Measurements from ENCODE around the gene RAPGEF6.
A peak's percentile ranks its signal among the peaks of the same experiment; 100 is the strongest.
"Not testable (repeated sequence)": the region's sequence is repeated elsewhere in the genome, so short reads cannot be mapped to it uniquely, and the experiment has no call there.

The RAPGEF6 gene

DNA sequence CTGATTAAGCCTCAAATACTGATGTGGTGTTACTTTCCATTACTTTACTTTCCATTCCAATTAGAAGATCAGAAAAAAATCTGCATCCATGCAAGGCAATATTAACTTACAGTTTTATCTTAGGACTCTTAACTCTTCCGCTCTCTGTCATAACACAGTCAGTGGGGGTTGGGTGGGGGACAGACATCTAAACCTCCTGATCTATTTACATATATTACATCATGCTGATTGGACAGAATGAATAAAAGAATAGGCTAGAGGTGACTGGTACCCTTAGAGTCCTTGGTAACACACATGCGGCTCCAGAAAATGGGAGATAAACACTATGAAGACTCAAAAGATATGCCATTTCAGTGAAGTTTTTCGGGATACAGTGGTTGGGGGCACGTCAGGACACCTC is 27.6 kb downstream of the RAPGEF6 start:
- DNase-seq (ENCODE audit: low read depth) = no peak
- no peak overlapping the region for H3K4me3 ChIP-seq (ENCODE audit: low read depth, low read length)
- TF ChIP-seq, protein P1, sequence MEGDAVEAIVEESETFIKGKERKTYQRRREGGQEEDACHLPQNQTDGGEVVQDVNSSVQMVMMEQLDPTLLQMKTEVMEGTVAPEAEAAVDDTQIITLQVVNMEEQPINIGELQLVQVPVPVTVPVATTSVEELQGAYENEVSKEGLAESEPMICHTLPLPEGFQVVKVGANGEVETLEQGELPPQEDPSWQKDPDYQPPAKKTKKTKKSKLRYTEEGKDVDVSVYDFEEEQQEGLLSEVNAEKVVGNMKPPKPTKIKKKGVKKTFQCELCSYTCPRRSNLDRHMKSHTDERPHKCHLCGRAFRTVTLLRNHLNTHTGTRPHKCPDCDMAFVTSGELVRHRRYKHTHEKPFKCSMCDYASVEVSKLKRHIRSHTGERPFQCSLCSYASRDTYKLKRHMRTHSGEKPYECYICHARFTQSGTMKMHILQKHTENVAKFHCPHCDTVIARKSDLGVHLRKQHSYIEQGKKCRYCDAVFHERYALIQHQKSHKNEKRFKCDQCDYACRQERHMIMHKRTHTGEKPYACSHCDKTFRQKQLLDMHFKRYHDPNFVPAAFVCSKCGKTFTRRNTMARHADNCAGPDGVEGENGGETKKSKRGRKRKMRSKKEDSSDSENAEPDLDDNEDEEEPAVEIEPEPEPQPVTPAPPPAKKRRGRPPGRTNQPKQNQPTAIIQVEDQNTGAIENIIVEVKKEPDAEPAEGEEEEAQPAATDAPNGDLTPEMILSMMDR (IDR thresholded peaks at IDR 0.05; ENCODE audit: control insufficient read depth, extremely low read depth, insufficient read depth) = no peak

DNA sequence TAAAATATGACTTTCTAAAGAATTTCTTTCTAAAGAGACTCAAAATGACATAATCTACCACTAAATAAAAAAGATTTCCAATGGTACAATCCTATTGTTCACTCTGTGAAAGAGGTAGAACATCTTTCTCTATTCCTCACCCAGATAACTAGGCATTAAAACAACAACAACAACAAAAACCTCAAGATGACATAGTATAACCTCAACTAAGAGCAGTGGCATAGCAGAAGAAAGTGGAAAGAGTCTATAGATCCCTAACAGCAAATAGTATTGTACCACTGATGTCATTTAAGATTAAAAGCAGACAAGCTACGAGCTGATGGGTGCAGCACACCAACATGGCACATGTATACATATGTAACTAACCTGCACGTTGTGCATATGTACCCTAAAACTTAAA is 29.9 kb downstream of the RAPGEF6 start:
- no peak overlapping the region for H3K4me3 ChIP-seq (ENCODE audit: low read depth, low read length)
- no peak for DNase-seq (ENCODE audit: low read depth)
- TF ChIP-seq, protein P1 (IDR thresholded peaks at IDR 0.05; ENCODE audit: control insufficient read depth, extremely low read depth, insufficient read depth) = no peak

DNA sequence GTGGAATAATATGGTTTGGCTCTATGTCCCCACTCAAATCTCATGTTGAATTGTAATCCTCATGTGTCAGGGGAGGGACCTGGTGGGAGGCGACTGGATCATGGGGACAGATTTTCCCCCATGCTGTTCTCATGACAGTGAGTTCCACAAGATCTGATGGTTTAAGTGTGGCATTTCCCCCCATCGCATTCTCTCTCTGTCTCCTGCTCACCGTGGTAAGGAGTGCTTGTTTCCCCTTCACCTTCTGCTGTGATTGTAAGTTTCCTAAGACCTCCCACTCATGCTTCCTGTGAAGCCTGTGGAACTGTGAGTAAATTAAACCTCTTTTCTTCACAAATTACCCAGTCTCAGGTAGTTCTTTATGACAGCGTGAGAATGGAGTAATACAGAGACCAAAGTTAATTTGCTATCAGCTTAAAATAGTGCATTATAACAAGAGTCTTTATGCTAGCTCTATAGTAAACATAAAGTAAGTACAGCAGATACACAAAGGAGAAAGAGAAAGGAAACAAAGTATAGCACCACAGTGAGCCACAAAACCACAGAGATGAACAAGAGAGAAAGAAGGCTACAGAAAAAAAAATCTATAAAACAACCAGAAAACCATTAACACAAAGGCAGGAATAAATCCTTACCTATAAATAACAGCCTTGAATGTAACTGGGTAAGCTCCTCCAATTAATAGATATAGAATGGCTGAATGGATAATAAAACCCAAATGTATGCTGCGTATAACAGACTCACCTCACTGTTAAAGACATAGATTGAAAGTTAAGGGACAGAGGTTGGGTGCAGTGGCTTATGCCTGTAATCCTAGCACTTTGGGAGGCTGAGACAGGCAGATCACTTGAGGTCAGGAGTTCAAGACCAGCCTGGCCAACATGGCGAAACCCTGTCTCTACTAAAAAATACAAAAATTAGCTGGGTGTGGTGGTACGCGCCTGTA is 39.7 kb downstream of the RAPGEF6 start:
- DNase-seq (ENCODE audit: low read depth) = no peak
- TF ChIP-seq, protein P1 (IDR thresholded peaks at IDR 0.05; ENCODE audit: control insufficient read depth, extremely low read depth, insufficient read depth) = no peak
- no peak overlapping the region for H3K4me3 ChIP-seq (ENCODE audit: low read depth, low read length)

DNA sequence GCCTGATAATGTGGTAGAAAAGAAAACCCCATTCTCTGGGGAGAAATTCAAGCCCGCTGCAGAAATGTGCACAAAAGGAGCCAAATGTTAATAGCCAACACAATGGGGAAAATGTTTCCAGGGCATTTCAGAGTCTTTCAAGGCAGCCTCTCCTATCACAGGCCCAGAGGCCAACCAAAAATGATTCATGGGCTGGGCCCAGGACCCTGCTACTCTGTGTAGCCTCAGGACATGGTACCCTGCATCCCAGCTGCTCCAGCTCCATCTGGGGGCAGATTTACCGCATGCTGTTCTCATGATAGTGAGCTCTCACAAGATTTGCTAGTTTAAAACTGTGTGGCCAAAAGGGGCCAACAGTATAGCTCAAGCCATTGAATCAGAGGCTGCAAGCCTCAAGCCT is 41.1 kb downstream of the RAPGEF6 start:
- no peak for DNase-seq (ENCODE audit: low read depth)
- H3K4me3 ChIP-seq (ENCODE audit: low read depth, low read length) = no peak overlapping the region
- TF ChIP-seq, protein P1 (IDR thresholded peaks at IDR 0.05; ENCODE audit: control insufficient read depth, extremely low read depth, insufficient read depth) = no peak

DNA sequence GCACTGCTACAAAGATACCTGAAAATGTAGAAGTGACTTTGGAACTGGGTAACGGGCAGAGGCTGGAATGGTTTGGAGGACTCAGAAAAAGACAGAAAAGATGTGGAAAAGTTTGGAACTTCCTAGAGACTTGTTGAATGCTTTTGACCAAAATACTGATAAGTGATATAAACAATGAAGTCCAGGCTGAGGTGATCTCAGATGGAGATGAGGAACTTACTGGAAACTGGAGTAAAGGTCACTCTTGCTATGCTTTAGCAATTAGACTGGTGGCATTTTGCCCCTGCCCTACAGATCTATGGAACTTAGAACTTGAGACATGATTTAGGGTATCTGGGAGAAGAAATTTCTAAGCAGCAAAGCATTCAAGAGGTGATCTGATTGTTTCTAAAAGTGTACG is 41.6 kb downstream of the RAPGEF6 start:
- not testable (repeated sequence) for DNase-seq (ENCODE audit: low read depth); H3K4me3 ChIP-seq (ENCODE audit: low read depth, low read length)

DNA sequence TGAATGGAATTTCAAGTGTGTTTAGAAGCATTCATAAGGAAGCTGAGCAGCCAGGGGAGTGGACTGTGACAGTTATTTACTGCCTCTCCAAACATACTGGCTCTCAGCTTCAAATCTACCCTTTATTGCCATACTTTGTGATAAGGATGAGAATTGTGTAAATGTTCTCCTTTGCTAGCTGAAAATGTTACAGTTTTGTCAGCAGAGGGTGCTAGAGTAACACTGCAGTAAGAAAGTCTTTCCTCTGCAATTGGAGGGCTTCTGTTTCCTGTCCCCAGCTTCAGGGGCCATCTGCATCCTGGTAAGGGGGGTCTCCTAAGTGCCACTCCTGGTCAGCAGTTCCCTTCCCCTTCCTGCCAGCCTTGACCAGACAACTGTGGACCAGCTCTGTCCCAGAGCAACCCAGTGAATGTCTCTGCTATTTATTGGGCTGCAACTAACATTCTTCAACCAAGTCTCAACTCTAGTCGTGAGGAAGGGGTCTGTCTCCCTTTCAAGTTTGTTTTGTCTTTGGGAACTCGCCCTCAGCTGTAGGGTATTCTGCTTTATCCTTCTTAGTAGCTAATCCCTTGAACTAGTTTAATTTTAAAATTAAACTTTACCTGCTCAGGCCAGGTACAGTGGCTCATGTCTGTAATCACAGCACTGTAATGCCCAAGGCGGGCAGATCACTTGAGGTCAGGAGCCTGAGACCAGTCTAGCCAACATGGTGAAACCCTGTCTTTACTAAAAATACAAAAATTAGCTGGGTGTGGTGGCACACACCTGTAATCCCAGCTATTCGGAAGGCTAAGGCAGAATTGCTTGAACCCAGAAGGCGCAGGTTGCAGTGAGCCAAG is 45.3 kb downstream of the RAPGEF6 start:
- TF ChIP-seq, protein P1 (IDR thresholded peaks at IDR 0.05; ENCODE audit: control insufficient read depth, extremely low read depth, insufficient read depth) = peak; percentile 85
- DNase-seq (ENCODE audit: low read depth) = peak; percentile 17

DNA sequence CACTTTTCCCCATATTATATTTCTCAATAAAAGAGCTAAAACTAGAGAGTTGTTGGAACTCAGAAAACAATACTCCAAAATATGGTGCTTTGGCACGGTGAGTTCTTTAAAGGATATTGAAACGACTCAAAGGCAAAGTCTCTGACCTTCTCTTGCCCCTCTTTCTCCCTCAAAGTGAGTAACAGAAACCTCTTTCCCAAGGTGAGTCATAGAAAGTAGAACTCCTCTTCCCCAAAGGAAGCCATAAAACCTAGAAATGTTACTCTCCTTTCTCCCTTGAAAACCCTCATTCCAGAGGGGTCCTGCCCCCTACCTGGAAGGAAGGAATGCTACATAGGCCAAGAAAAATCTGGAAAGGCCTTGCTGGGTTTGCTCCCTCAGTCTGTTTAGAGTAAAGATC is 47.5 kb downstream of the RAPGEF6 start:
- no peak overlapping the region for H3K4me3 ChIP-seq (ENCODE audit: low read depth, low read length)
- DNase-seq (ENCODE audit: low read depth) = no peak
- TF ChIP-seq, protein P1 (IDR thresholded peaks at IDR 0.05; ENCODE audit: control insufficient read depth, extremely low read depth, insufficient read depth) = no peak

More for the DNA sequence above, 45.3 kb downstream of the RAPGEF6 start:
- H3K4me3 ChIP-seq (ENCODE audit: low read depth, low read length) = no peak overlapping the region

Measured in LNCaP clone FGC (cell line).